ENCODE measurements around the gene COL5A2.

COL5A2 gene

DNA sequence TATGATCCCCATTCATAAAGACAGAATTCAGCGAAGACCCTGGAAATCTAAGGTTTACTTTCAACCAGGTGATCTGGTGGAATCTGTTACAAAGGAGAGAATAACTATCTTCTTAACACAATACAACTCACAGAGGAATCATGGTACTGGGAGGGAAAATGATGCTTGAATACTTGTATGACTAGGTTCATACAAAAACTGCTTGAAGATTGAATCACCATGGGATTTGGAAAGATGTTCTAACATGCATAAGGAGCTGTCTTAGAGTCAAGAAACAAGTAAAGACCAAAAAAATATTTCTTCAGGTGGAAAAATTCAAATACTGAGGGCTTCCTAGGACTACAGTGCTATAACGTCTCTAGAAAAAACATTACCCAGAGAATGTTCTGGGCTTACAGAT lies 32.2 kb downstream of the COL5A2 start:
- ATAC-seq (no peak), DNase-seq (no peak)

- ATAC-seq (no peak), DNase-seq (no peak)
Observed at GRCh38 chr2:189146553-189146952, 33.0 kb downstream of the COL5A2 start.

- no peak for ATAC-seq
- DNase-seq = no peak
Observed at GRCh38 chr2:189144700-189145211, 34.8 kb downstream of the COL5A2 start.

GRCh38 chr2:189143925-189144324 lies 35.6 kb downstream of the COL5A2 start:
- DNase-seq = no peak

GRCh38 chr2:189142893-189143759 lies 36.4 kb downstream of the COL5A2 start:
- ATAC-seq (peak; percentile 90), DNase-seq (peak; percentile 41)

More at GRCh38 chr2:189143925-189144324, 35.6 kb downstream of the COL5A2 start:
- ATAC-seq = no peak

DNA sequence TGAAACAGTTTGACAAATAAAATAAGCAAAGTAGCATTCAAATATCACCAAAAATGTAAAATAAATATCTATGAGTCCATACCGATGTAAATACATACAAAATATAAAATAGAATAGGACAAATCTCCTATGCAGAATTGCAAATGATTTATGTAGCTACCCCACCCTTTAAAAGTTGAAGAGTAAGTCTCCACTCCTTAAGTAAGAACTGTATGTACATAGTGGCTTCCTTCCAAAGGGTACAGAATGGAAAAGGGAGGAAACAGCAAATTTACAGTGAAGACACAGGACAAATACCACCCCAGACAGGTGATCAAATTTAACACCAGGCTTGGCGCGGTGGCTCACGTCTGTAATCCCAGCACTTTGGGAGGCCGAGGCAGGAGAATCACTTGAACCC lies 40.8 kb downstream of the COL5A2 start:
- ATAC-seq (no peak), DNase-seq (no peak)

GRCh38 chr2:189137519-189137918 lies 42.0 kb downstream of the COL5A2 start:
- DNase-seq (no peak), ATAC-seq (no peak)

GRCh38 chr2:189134485-189134884 lies 45.1 kb downstream of the COL5A2 start:
- no peak for ATAC-seq
- no peak for DNase-seq

GRCh38 chr2:189131991-189132390 lies 47.6 kb downstream of the COL5A2 start:
- ATAC-seq = no peak
- no peak for DNase-seq

DNA sequence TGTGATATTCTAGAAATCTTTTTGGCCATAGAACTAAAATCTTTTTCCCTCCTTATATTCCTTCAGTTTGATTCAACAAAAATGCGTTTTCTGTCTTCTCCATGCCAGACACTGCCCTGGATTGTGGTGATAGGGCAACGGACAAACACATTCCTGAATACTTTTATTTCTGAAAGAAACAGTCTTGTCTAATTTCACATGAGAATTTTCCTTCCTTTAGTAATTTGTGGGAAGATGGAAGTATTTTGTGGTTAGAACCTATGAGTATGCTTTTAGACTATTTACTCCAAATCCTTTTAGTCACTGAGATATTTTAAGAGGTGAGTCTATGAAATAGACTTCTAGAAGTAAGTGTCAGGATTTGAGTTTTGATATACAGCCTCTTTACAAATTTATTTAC lies 49.6 kb downstream of the COL5A2 start:
- ATAC-seq (no peak), DNase-seq (no peak)

GRCh38 chr2:189128970-189129369 lies 50.6 kb downstream of the COL5A2 start:
- ATAC-seq (no peak), DNase-seq (no peak)

DNA sequence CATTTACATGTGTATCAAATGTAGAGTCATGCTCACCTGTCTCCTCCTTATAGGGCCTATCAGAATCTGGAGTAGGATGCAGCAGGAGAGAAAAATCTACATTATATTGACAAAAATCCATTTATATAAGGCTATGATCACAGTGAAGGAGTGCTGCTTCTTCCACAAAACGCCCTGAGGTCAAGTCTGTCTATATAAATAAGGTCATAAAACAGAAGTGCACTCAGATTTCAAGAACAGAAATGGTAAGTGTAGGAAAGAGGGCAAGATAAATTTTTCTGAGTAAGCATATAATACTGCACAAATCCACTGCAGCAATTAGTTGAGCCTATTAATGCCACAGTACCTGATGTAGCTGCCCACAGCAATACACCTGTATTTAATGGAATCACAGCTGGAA lies 51.8 kb downstream of the COL5A2 start:
- ATAC-seq (no peak), DNase-seq (no peak)

- DNase-seq (no peak), ATAC-seq (no peak)
Observed at GRCh38 chr2:189125195-189125594, 54.4 kb downstream of the COL5A2 start.

GRCh38 chr2:189124175-189124574 lies 55.4 kb downstream of the COL5A2 start:
- no peak for DNase-seq

DNA sequence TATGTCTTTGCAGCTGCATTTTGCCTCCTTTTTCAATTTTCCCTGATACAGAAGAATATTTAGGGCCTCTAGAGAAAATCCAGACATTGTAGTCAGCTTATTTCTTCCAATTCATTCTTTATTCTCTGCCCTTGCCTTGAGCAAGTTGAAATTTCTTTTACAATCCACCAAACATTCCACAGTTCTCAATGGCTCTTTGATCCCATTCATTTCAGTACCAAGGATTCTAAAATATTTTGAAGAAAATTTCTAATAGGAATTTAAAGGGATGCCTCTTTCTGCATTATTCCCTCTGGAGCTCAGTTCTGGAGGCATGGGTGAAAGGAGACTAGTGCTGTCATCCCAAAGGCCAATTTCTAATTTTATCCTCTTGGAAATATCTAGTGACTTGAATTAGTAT lies 61.2 kb downstream of the COL5A2 start:
- no peak for ATAC-seq
- DNase-seq = no peak

More at GRCh38 chr2:189124175-189124574, 55.4 kb downstream of the COL5A2 start:
- no peak for ATAC-seq

- DNase-seq (no peak), ATAC-seq (peak; percentile 56)
Observed at GRCh38 chr2:189116979-189117378, 62.6 kb downstream of the COL5A2 start.

- no peak for ATAC-seq
- peak; percentile 11 for DNase-seq
Observed at GRCh38 chr2:189116087-189116486, 63.5 kb downstream of the COL5A2 start.

GRCh38 chr2:189115126-189115525 lies 64.4 kb downstream of the COL5A2 start:
- ATAC-seq = no peak
- no peak for DNase-seq

- no peak for ATAC-seq
- no peak for DNase-seq
Observed at GRCh38 chr2:189113963-189114362, 65.6 kb downstream of the COL5A2 start.

DNA sequence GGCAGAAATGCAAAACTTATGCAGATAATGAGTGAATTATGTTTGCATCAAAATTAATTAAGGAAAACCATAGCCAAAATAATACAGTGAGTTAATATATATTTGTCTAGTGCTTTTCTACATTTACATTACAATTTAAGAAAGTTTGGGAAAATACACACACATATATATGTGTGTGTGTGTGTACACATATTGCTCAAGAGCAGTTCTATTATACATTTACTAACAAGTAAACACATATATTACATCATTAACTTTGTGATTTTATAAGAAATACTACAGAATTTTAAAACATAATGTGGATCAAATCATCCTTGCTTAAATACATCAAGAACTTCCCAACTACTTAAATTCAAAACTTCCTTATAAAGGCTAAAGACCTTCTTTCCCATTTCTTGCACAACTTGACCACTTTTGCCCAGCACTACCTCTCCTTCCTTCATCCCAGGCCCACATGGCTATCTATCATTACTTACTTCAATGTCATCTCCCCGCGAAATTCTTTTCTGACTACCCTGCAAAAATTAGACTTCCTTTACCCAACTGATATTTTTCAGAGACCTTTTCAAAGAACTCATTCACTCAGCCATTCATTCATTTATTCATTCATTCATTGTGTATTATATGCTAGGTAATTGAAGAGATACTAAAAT lies 68.4 kb downstream of the COL5A2 start:
- DNase-seq (no peak), ATAC-seq (no peak)

- DNase-seq (no peak), ATAC-seq (no peak)
Observed at GRCh38 chr2:189109921-189110397, 69.6 kb downstream of the COL5A2 start.

DNA sequence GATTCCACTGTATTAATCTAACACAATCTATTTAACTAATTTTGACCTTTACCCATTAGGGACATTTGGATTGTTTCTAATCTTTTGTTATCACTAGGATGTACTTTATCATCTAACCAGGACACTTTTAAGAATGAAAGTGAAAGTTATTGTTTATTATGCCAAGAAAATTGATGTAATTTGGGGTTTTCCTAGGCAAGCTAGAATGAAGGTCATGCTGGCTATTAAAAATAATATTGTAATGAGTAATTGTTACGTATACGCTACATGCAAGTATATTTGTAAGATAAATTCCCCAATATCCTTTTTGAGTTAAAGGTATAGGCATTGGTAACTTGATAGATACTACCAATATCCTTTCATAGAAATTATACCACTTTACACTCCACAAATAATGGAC lies 74.6 kb downstream of the COL5A2 start:
- ATAC-seq (no peak), DNase-seq (no peak)

DNA sequence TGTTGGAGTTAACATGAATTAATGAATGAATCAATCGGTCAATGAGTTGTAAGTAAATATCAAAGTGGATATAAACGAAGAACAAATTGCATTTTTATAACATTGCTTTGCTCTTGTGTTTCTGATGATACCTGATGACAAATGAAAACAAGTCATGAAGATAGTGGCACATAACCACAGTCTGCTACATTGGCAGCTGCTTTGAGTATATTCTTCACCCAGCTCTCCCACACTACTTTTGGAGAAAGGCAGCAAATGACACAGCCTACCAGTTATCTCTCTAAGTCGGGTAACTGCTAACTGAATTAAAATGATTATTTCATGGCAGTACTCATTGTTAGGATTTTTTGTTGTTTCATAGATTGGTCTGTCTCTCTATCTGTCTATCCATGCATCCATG lies 76.8 kb downstream of the COL5A2 start:
- ATAC-seq (no peak), DNase-seq (no peak)
